ENCODE measurements around the gene KIF5A. TPM values are rescaled to one million over a fixed set of nuclear protein-coding genes. Genes with fewer than 3 reads are reported as not detected.
"Not testable (repeated sequence)": the region's sequence is repeated elsewhere in the genome, so short reads cannot be mapped to it uniquely, and the experiment has no call there.

The KIF5A gene
- total and polyA plus RNA-seq, 3 donors from 2014 or later, result 6.8 to 9.1 (median 8.4) TPM

DNA sequence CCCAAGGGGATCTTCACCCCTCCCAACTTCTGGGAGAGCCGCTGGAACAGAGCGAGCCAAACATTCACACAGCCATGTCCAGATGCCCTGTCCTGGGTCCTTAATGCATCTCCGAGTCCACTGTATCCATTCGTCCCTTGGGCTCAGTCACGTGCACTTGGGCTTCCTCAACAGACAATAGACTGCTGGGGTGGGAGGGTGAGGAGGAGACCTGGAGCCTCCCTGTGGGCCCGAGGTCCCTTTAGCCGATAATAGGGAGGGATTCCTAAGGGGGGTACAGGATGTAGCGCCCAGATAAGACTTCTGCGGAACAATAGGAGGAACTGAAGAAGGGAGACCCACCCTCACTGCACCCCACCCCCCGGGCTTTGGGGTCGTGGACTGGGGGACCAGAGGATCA lies 68.1 kb downstream of the KIF5A start:
- Histone ChIP-seq H3K27ac (no peak overlapping the region), H3K4me3 (no peak overlapping the region), H3K27me3 (no peaks in the 10 kb centered on the region), H3K9me3 (no peaks in the 10 kb centered on the region), H3K4me1 (peaks cover 18% of the 10 kb centered on the region), H3K36me3 (ENCODE audit: low read depth, missing control alignments) (no peaks in the 10 kb centered on the region)
- TF ChIP-seq POLR2A (IDR thresholded peaks at IDR 0.05), result no peak
- TF ChIP-seq, protein P1, sequence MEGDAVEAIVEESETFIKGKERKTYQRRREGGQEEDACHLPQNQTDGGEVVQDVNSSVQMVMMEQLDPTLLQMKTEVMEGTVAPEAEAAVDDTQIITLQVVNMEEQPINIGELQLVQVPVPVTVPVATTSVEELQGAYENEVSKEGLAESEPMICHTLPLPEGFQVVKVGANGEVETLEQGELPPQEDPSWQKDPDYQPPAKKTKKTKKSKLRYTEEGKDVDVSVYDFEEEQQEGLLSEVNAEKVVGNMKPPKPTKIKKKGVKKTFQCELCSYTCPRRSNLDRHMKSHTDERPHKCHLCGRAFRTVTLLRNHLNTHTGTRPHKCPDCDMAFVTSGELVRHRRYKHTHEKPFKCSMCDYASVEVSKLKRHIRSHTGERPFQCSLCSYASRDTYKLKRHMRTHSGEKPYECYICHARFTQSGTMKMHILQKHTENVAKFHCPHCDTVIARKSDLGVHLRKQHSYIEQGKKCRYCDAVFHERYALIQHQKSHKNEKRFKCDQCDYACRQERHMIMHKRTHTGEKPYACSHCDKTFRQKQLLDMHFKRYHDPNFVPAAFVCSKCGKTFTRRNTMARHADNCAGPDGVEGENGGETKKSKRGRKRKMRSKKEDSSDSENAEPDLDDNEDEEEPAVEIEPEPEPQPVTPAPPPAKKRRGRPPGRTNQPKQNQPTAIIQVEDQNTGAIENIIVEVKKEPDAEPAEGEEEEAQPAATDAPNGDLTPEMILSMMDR (IDR thresholded peaks at IDR 0.05), result no peak
- WGBS, 2 donors, result 59 to 81% methylated on average over 10 to 11 of the region's 11 CpGs
- no peak for DNase-seq
- intact Hi-C loops (cut with DNase I; ENCODE audit: low total_unique reads), result no loop called here

DNA sequence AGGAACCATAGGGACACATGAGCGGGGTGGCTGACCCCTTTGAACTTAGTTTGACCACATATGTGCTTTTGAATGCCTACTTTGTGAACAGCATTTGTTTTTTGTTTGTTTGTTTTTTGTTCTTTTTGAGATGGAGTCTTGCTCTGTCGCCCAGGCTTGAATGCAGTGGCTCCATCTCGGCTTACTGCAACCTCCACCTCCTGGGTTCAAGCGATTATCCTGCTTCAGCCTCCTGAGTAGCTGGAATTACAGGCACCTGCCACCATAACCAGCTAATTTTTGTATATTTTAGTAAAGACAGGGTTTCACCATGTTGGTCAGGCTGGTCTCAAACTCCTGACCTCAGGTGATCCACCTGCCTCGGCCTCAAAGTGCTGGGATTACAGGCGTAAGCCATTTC lies 68.6 kb downstream of the KIF5A start:
- H3K27ac ChIP-seq; H3K9me3 ChIP-seq; H3K27me3 ChIP-seq; H3K36me3 ChIP-seq (ENCODE audit: low read depth, missing control alignments); DNase-seq; H3K4me3 ChIP-seq; intact Hi-C loops (cut with DNase I; ENCODE audit: low total_unique reads): not testable (repeated sequence)
- 87 to 91% methylated on average over 6 of the region's 6 CpGs for WGBS, 2 donors
- peaks cover 18% of the 10 kb centered on the region for H3K4me1 ChIP-seq

DNA sequence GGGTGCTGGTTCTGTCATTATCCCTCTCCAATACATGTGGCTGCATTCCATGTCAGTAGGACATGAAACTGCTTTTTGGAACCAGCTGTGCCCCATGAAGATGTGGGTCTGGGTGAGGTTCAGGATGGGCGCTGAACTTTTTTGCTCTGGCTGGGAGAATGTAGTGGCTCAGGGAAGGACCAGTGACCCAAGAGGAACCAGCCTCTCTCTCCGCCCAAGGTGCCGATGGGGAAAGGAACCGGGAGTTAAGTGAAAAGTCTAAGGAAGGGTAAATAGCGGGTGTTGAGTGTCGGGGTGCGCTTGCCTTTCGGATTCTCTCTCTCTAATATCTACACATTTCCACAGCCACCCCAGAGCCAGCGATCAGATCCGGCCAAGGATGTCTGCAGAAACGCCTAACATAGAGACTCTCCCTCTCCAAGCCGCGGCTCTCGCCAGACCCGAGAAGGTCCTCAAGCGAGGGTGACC lies 69.2 kb downstream of the KIF5A start:
- Histone ChIP-seq H3K27ac (no peak overlapping the region), H3K27me3 (no peaks in the 10 kb centered on the region), H3K4me3 (no peak overlapping the region), H3K36me3 (ENCODE audit: low read depth, missing control alignments) (no peaks in the 10 kb centered on the region), H3K9me3 (no peaks in the 10 kb centered on the region), H3K4me1 (peaks cover 18% of the 10 kb centered on the region)
- DNase-seq, result no peak
- 44 to 56% methylated on average over 9 to 16 of the region's 16 CpGs for WGBS, 2 donors
- intact Hi-C loops (cut with DNase I; ENCODE audit: low total_unique reads), result no loop called here
- TF ChIP-seq, protein P1 (IDR thresholded peaks at IDR 0.05), result no peak
- no peak for TF ChIP-seq POLR2A (IDR thresholded peaks at IDR 0.05)

- H3K9me3 ChIP-seq, result no peaks in the 10 kb centered on the region
- TF ChIP-seq, protein P1 (IDR thresholded peaks at IDR 0.05), result no peak
- no peak for TF ChIP-seq POLR2A (IDR thresholded peaks at IDR 0.05)
- 27 to 34% methylated on average over 5 to 46 of the region's 46 CpGs for WGBS, 2 donors
- DNase-seq, result no peak
- no peaks in the 10 kb centered on the region for H3K36me3 ChIP-seq (ENCODE audit: low read depth, missing control alignments)
- no peak overlapping the region for H3K27ac ChIP-seq
- H3K4me1 ChIP-seq, result peaks cover 18% of the 10 kb centered on the region
- intact Hi-C loops (cut with DNase I; ENCODE audit: low total_unique reads), result loop anchor here (5.0 kb wide), 1 partner anchor 37 kb away; no protein-coding TSS in a partner anchor
- H3K4me3 ChIP-seq, result no peak overlapping the region
- H3K27me3 ChIP-seq, result no peaks in the 10 kb centered on the region
Measured at GRCh38 chr12:57619434-57620244, 69.8 kb downstream of the KIF5A start.

GRCh38 chr12:57620245-57620935 lies 70.5 kb downstream of the KIF5A start:
- no peaks in the 10 kb centered on the region for H3K36me3 ChIP-seq (ENCODE audit: low read depth, missing control alignments)
- no peak overlapping the region for H3K4me3 ChIP-seq
- TF ChIP-seq, protein P1 (IDR thresholded peaks at IDR 0.05), result no peak
- no peak for TF ChIP-seq POLR2A (IDR thresholded peaks at IDR 0.05)
- 34 to 36% methylated on average over 12 to 13 of the region's 13 CpGs for WGBS, 2 donors
- no peaks in the 10 kb centered on the region for H3K27me3 ChIP-seq
- H3K27ac ChIP-seq, result no peak overlapping the region
- peaks cover 18% of the 10 kb centered on the region for H3K4me1 ChIP-seq
- DNase-seq, result no peak
- intact Hi-C loops (cut with DNase I; ENCODE audit: low total_unique reads), result loop anchor here (5.0 kb wide), 1 partner anchor 38 kb away; no protein-coding TSS in a partner anchor
- H3K9me3 ChIP-seq, result no peaks in the 10 kb centered on the region
